Heart left ventricle (tissue), 16 donors: ENCODE results near the gene UNC93A. TPM values are rescaled to one million over a fixed set of nuclear protein-coding genes. Genes with fewer than 3 reads are reported as not detected.

Experiments
- ATAC-seq, 4 donors: fragments of 200-7000 bp; cut with Tn5 transposase; one replicate each; pipeline ENCODE4 v1.9.1; 2020 to 2022; ENCODE audit warnings: moderate library complexity in 4 of 4, mild to moderate bottlenecking in 3 of 4, moderate number of reproducible peaks in 1 of 4
- DNase-seq, 5 donors: peaks; one replicate each; pipeline ENCODE4 v3.0.0-alpha.2; 2020
- H3K27ac ChIP-seq, 12 donors: fragments of 200-600 bp; sonication (generic) in 4 of 12; one replicate each; pipeline versions ENCODE4 v1.5.0 to v1.8.0; 2016 to 2022; ENCODE audit warnings: mild to moderate bottlenecking in 2 of 12
- H3K27me3 ChIP-seq, 9 donors: fragments of 200-600 bp; sonication (generic) in 2 of 9; one replicate each; pipeline versions ENCODE4 v1.5.1 to v1.8.0; 2016 to 2022; ENCODE audit warnings: mild to moderate bottlenecking in 3 of 9
- H3K36me3 ChIP-seq, 9 donors: fragments of 200-600 bp; sonication (generic) in 2 of 9; one replicate each; pipeline versions ENCODE4 v1.5.0 to v1.8.0; 2018 to 2022; ENCODE audit warnings: mild to moderate bottlenecking in 2 of 9
- H3K4me1 ChIP-seq, 12 donors: fragments of 200-600 bp; sonication (generic) in 4 of 12; one replicate each; pipeline versions ENCODE4 v1.5.0 to v1.8.0; 2016 to 2022; ENCODE audit warnings: mild to moderate bottlenecking in 3 of 12
- H3K4me3 ChIP-seq, 12 donors: fragments of 200-600 bp; sonication (generic) in 4 of 12; one replicate each; pipeline versions ENCODE4 v1.5.0 to v1.8.0; 2017 to 2022; ENCODE audit warnings: mild to moderate bottlenecking in 9 of 12, moderate library complexity in 4 of 12
- H3K9me3 ChIP-seq, 12 donors: fragments of 200-600 bp; sonication (generic) in 4 of 12; one replicate each; pipeline versions ENCODE4 v1.5.0 to v1.8.0; 2016 to 2022; ENCODE audit warnings: mild to moderate bottlenecking in 1 of 12
- CTCF ChIP-seq, 12 donors: fragments of 200-600 bp; sonication (generic) in 4 of 12; IDR thresholded peaks; one replicate each; pipeline versions ENCODE4 v1.5.0 to v1.8.0; 2018 to 2022; ENCODE audit warnings: antibody characterized with exemption in 12 of 12, mild to moderate bottlenecking in 5 of 12
- POLR2A ChIP-seq, 2 donors: fragments of 450-650 bp; IDR thresholded peaks; one replicate each; pipeline ENCODE4 v1.6.1; 2017; ENCODE audit warnings: antibody characterized with exemption in 2 of 2, mild to moderate bottlenecking in 2 of 2, moderate library complexity in 2 of 2
- WGBS, 4 donors: extraction: QIAGEN DNeasy Blood & Tissue Kit in 2 of 4; methylation state at CpG; one replicate each; pipeline versions ENCODE4 v1.1.5 to v1.1.7; 2013 to 2018; 5-methylcytosine and 5-hydroxymethylcytosine counted together
- intact Hi-C, 10 donors: fragments of 100-400 bp; cut with DNase I; formaldehyde crosslinking; loops; one replicate each; pipeline versions ENCODE4 v1.11.1 to v1.14.2; 2022
- polyA plus RNA-seq, 2 donors: library from polyadenylated mRNA; stranded (reverse); fragments of 200-250 nt; gene quantifications; one replicate each; pipeline ENCODE4 v1.2.3, GENCODE V29; 2013
- total RNA-seq, 9 donors: library from RNA; depleted of rRNA in 2 of 9; stranded (reverse); fragments of >200 nt in 2 of 9; fragmentation: NEBNext Ultra II Directional in 3 of 9; extraction: Animal tissue kit (Norgen Biotek cat#: 25700) in 3 of 9; gene quantifications; one replicate each; pipeline versions ENCODE4 v1.1.0 to v1.2.4, GENCODE V29; 2016 to 2023
- donor health status: ischemic (EF 13 %, LVEDD 7.1; RV severe dilation, severe dysfunction).
- donor health status: healthy with polysubstance abuse.
- donor health status: DM: no; HTN: yes; CAD: no.
- donor health status: DM: no; HTN: no; CAD: no.
- donor health status: ischemic (EF 25% LVEDD 6.9; RV normal size, moderate dysfunction).
- donor health status: ischemic (EF 25% LVEDD 5.7; RV mildly dilated, moderate dysfunction).
- donor health status: healthy.
- donor health status: DM: yes; HTN: yes; CAD: no.
- donor health status: ischemic (EF 35%, LVEDD 5.7; RV mildly dilated, moderate dysfunction).
- donor health status: nonischemic (EF 11% LVEDD 7.7; RV severe dilation, severe dysfunction).
- donor health status: DM: yes; HTN: yes; CAD: no.
- donor health status: PGD.
- donor health status: ischemic (EF 29% LVEDD 5.4; RV normal size, mild dysfunction).
- donor health status: nonischemic (EF 23%, LVEDD 6.1; RV moderate dilation, normal function).

The UNC93A gene
- total and polyA plus RNA-seq, 11 donors: not detected

GRCh38 chr6:167328086-167328485 lies 37.0 kb downstream of the UNC93A start:
- Histone ChIP-seq H3K27ac (no peak overlapping the region), H3K4me3 (no peak overlapping the region), H3K4me1 (no peaks in the 10 kb centered on the region), H3K9me3 (no peaks in the 10 kb centered on the region), H3K27me3 (peaks cover 0 to 5% (median 0%) of the 10 kb centered on the region in 9 donors), H3K36me3 (no peaks in the 10 kb centered on the region)
- 81 to 95% (median 90%) methylated on average over 5 of the region's 5 CpGs for WGBS, 4 donors
- no peak for TF ChIP-seq POLR2A (IDR thresholded peaks at IDR 0.05)
- TF ChIP-seq CTCF (IDR thresholded peaks at IDR 0.05): no peak
- ATAC-seq (no peak), DNase-seq (no peak)
- intact Hi-C loops: no loop called here

- H3K27me3 ChIP-seq: peaks cover 0 to 5% (median 0%) of the 10 kb centered on the region in 9 donors
- no peak overlapping the region for H3K4me3 ChIP-seq
- WGBS, 4 donors: 75 to 88% (median 84%) methylated on average over 8 of the region's 8 CpGs
- TF ChIP-seq CTCF (IDR thresholded peaks at IDR 0.05) (no peak), POLR2A (IDR thresholded peaks at IDR 0.05) (no peak)
- no peak for DNase-seq
- no peak overlapping the region for H3K27ac ChIP-seq
- H3K9me3 ChIP-seq: no peaks in the 10 kb centered on the region
- intact Hi-C loops: no loop called here
- ATAC-seq: no peak
- no peaks in the 10 kb centered on the region for H3K36me3 ChIP-seq
- H3K4me1 ChIP-seq: no peaks in the 10 kb centered on the region
These were observed 37.9 kb downstream of the UNC93A start for GRCh38 chr6:167329014-167329413.

GRCh38 chr6:167330750-167331149 lies 39.6 kb downstream of the UNC93A start:
- H3K27ac ChIP-seq: no peak overlapping the region
- H3K27me3 ChIP-seq: peaks cover 0 to 4% (median 0%) of the 10 kb centered on the region in 9 donors
- no peaks in the 10 kb centered on the region for H3K4me1 ChIP-seq
- no peaks in the 10 kb centered on the region for H3K9me3 ChIP-seq
- intact Hi-C loops: no loop called here
- no peak for ATAC-seq
- no peak for TF ChIP-seq CTCF (IDR thresholded peaks at IDR 0.05)
- no peak for DNase-seq
- no peaks in the 10 kb centered on the region for H3K36me3 ChIP-seq
- H3K4me3 ChIP-seq: no peak overlapping the region
- 70 to 82% (median 78%) methylated on average over 9 of the region's 9 CpGs for WGBS, 4 donors

- TF ChIP-seq POLR2A (IDR thresholded peaks at IDR 0.05): no peak
- TF ChIP-seq CTCF (IDR thresholded peaks at IDR 0.05): no peak
- Histone ChIP-seq H3K4me1 (no peaks in the 10 kb centered on the region), H3K4me3 (no peak overlapping the region), H3K27ac (no peak overlapping the region), H3K36me3 (no peaks in the 10 kb centered on the region), H3K27me3 (peaks cover 0 to 4% (median 0%) of the 10 kb centered on the region in 9 donors), H3K9me3 (no peaks in the 10 kb centered on the region)
- intact Hi-C loops: no loop called here
- no peak for ATAC-seq
- 84 to 91% (median 88%) methylated on average over 11 of the region's 11 CpGs for WGBS, 4 donors
- no peak for DNase-seq
These were observed 40.5 kb downstream of the UNC93A start for GRCh38 chr6:167331565-167331964.
